GM12878 (cell line): Measurements from ENCODE around the gene PADI1. TPM values are rescaled to one million over a fixed set of nuclear protein-coding genes. Genes with fewer than 3 reads are reported as not detected.

Experiments
- ATAC-seq: fragments of 200-7000 bp; cut with Tn5 transposase; 3 replicates; pipeline ENCODE4 v1.9.1; 2020; ENCODE audit warnings: mild to moderate bottlenecking, moderate library complexity
- BruUV-seq: library from RNA; stranded (reverse); fragments of 400-500 nt; replicated peaks from 2 replicates; lab custom pipeline; 2021; lab: Mats Ljungman, UMichigan
- CTCF ChIA-PET: fragments of 300-600 bp; sonication (Branson Sonifier 250); formaldehyde crosslinking; extraction: SDS; loops from one replicate; lab custom pipeline; 2021; ENCODE audit warnings: inconsistent platforms; lab: Yijun Ruan, JAX
- POLR2A ChIA-PET: fragments of 350-600 bp; formaldehyde crosslinking; extraction: SDS; loops from one replicate; lab custom pipeline; 2021; ENCODE audit warnings: inconsistent platforms; lab: Charles Lee
- RAD21 ChIA-PET: fragments of 300-600 bp; sonication (Branson Sonifier 250); formaldehyde crosslinking; loops from one replicate; lab custom pipeline; 2023; ENCODE audit warnings: antibody characterized with exemption; ENCODE audit not compliant: unreplicated experiment; lab: Charles Lee
- SMC1A ChIA-PET: fragments of 300-600 bp; sonication (Branson Sonifier 250); formaldehyde crosslinking; loops from one replicate; lab custom pipeline; 2023; ENCODE audit not compliant: unreplicated experiment, uncharacterized antibody; lab: Charles Lee
- DNase-seq: peaks from one replicate; pipeline ENCODE4 v3.0.0-alpha.2; 2011; ENCODE audit warnings: low read depth, low spot score
- FAIRE-seq: peaks from 3 replicates; lab custom pipeline; 2011; peaks lifted over from hg19 to GRCh38; lab: Jason Lieb, UNC
- H2AFZ ChIP-seq: 2 replicates; pipeline ENCODE4 v1.6.0; 2011; ENCODE audit warnings: low read depth, low read length, control low read depth; ENCODE audit not compliant: control insufficient read depth
- H3K27ac ChIP-seq: 2 replicates; pipeline ENCODE4 v1.5.1; 2011; ENCODE audit warnings: control low read depth; ENCODE audit not compliant: control insufficient read depth, insufficient read depth
- H3K27me3 ChIP-seq, 2 experiments: replicated peaks in 1 of 2; 2 replicates each; pipeline versions ENCODE4 v1.6.0 to v1.6.1; 2011; ENCODE audit warnings: low read length in 1 of 2; ENCODE audit not compliant: control insufficient read depth in 2 of 2, insufficient read depth in 2 of 2
- H3K36me3 ChIP-seq, 2 experiments: 2 replicates each; pipeline ENCODE4 v1.5.1; 2011; ENCODE audit warnings: low read length in 1 of 2; ENCODE audit not compliant: control insufficient read depth in 2 of 2, insufficient read depth in 2 of 2
- H3K4me1 ChIP-seq: 2 replicates; pipeline ENCODE4 v1.6.1; 2011; ENCODE audit warnings: mild to moderate bottlenecking, low read length, moderate library complexity, mixed read lengths; ENCODE audit not compliant: control insufficient read depth, insufficient read depth
- H3K4me2 ChIP-seq: 2 replicates; pipeline ENCODE4 v1.6.0; 2011; ENCODE audit warnings: control low read depth; ENCODE audit not compliant: control insufficient read depth, insufficient read depth
- H3K4me3 ChIP-seq: fragments of 200-600 bp; sonication (generic); 2 replicates; pipeline ENCODE4 v1.5.1; 2016
- H3K79me2 ChIP-seq: 2 replicates; pipeline ENCODE4 v1.6.0; 2011; ENCODE audit warnings: low read length; ENCODE audit not compliant: control insufficient read depth, insufficient read depth
- H3K9ac ChIP-seq: 2 replicates; pipeline ENCODE4 v1.8.0; 2011; ENCODE audit warnings: low read length, control low read depth, mixed read lengths; ENCODE audit not compliant: control insufficient read depth, insufficient read depth
- H3K9me3 ChIP-seq: replicated peaks from 3 replicates; pipeline ENCODE4 v1.5.1; 2011; ENCODE audit warnings: mild to moderate bottlenecking, low read length; ENCODE audit not compliant: control insufficient read depth, insufficient read depth
- H4K20me1 ChIP-seq: 2 replicates; pipeline ENCODE4 v1.6.0; 2011; ENCODE audit not compliant: control insufficient read depth, insufficient read depth
- BMI1 ChIP-seq: fragments of 450-650 bp; IDR thresholded peaks from 2 replicates; pipeline ENCODE4 v1.6.1; 2016; ENCODE audit warnings: mild to moderate bottlenecking, moderate library complexity, borderline replicate concordance
- CREM ChIP-seq: IDR thresholded peaks from 2 replicates; pipeline ENCODE4 v1.6.1; 2014; ENCODE audit warnings: antibody characterized with exemption, low read depth
- ESRRA ChIP-seq: IDR thresholded peaks from 2 replicates; pipeline ENCODE4 v1.6.1; 2012; ENCODE audit warnings: mild to moderate bottlenecking, low read length, improper control_type of control experiment
- HCFC1 ChIP-seq: fragments of 150-350 bp; IDR thresholded peaks from 2 replicates; pipeline ENCODE4 v1.6.1; 2014; ENCODE audit warnings: low read length
- HDAC2 ChIP-seq: fragments of 200-600 bp; sonication (generic); IDR thresholded peaks from 2 replicates; pipeline ENCODE4 v1.6.1; 2017
- IRF5 ChIP-seq: fragments of 450-650 bp; IDR thresholded peaks from 2 replicates; pipeline ENCODE4 v1.6.1; 2017; ENCODE audit warnings: borderline replicate concordance
- MTA2 ChIP-seq: fragments of 450-650 bp; IDR thresholded peaks from 2 replicates; pipeline ENCODE4 v1.6.1; 2016; ENCODE audit warnings: low read depth, mild to moderate bottlenecking, moderate library complexity
- POLR2AphosphoS2 ChIP-seq: IDR thresholded peaks from 2 replicates; pipeline ENCODE4 v1.6.1; 2011; ENCODE audit warnings: low read depth, mild to moderate bottlenecking, low read length, improper control_type of control experiment, moderate library complexity
- ZNF592 ChIP-seq: fragments of 450-650 bp; IDR thresholded peaks from 2 replicates; pipeline ENCODE4 v1.6.1; 2017; ENCODE audit warnings: mild to moderate bottlenecking, moderate library complexity
- WGBS: methylation state at CpG from one replicate; pipeline ENCODE4 v1.1.6; 2016; ENCODE audit warnings: low lambda C conversion rate; ENCODE audit not compliant: insufficient replicate concordance, insufficient coverage; ENCODE audit errors: missing lambda C conversion rate; 5-methylcytosine and 5-hydroxymethylcytosine counted together
- in situ Hi-C: fragments of 300-500 bp; cut with MboI; formaldehyde crosslinking; loops from 9 replicates; pipeline ENCODE4 v1.14.3; 2018; ENCODE audit warnings: mixed read lengths
- intact Hi-C: fragments of 100-400 bp; cut with micrococcal nuclease; formaldehyde crosslinking; loops from one replicate; pipeline ENCODE4 v1.14.2; 2022; ENCODE audit not compliant: unreplicated experiment
- polyA plus RNA-seq, 11 experiments: library from polyadenylated mRNA; depleted of rRNA in 4 of 11; unstranded in 6 of 11; stranded (reverse) in 5 of 11; fragments of >200 nt; fragmentation: Nextera tagmentation in 4 of 11; fragmentation: Illumina TruSeq in 1 of 11; extraction: Ambion mirVana in 4 of 11; extraction: Trizol in 1 of 11; gene quantifications; 1 replicate in 1 of 11; 2 replicates in 10 of 11; pipeline versions ENCODE4 v1.2.1 to v1.2.3, GENCODE V29; 2011 to 2016; ENCODE audit warnings: inconsistent platforms in 2 of 11, missing spikeins in 2 of 11, low read depth in 1 of 11
- total RNA-seq, 4 experiments: library from RNA; depleted of rRNA in 3 of 4; stranded (reverse); fragments of >200 nt in 3 of 4; fragmentation: Illumina TruSeq in 1 of 4; extraction: Trizol in 1 of 4; gene quantifications; 2 replicates each; pipeline versions ENCODE4 v1.2.1 to v1.2.3, GENCODE V29; 2013 to 2021
- TF ChIP-seq, protein P1 (sequence below): IDR thresholded peaks from 2 replicates; pipeline ENCODE4 v1.6.1; 2012; ENCODE audit warnings: low read depth, low read length, improper control_type of control experiment
- TF ChIP-seq, protein P2 (sequence below): IDR thresholded peaks from 2 replicates; pipeline ENCODE4 v1.6.1; 2011; ENCODE audit warnings: low read depth, mild to moderate bottlenecking, low read length, moderate library complexity, borderline replicate concordance; ENCODE audit errors: extremely low read depth

Gene PADI1
- total and polyA plus RNA-seq, 10 of the 15 experiments (the other 5 are each of a cell fraction or from before 2014, with no cell fraction given): 0.05 TPM; not detected in 9

- TF ChIP-seq IRF5 (no peak), HCFC1 (no peak), HDAC2 (no peak), CREM (no peak), ESRRA (no peak)
Observed at GRCh38 chr1:17177651-17178050, 27.3 kb upstream of the PADI1 start (continued).

DNA sequence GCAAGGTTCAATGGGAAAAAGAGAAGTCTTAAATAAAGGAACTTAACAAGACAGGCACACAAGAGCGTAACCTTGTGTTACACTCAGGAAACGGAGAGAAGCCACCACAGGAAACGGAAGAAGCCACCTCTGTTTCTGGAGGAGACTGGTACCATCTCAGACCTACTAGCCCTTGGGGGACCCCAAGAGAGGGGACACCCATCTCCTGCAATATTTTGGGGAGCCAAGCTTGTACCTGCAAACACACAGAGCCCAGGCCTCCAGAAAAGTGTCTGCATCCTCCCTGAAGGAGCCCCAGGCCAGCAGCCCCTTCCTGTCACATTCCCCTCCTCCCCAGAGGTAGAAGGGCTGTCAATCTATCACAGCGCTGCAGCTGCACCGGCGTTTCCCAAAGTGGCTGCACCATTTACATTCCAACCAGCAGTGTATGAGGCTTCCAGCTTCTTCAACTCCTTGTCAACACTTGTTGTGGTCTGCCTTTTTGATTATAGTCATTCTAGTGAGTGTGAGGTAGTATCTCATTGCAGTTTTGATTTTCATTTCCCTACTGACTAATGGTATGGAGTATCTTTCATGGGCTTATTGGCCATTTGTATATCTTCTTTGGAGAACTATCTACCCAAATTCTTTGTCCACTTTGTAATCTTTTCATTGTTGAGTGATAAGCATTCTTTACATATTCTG lies 23.0 kb upstream of the PADI1 start:
- Histone ChIP-seq H3K27me3 (no peaks in the 10 kb centered on the region), H3K36me3 (no peaks in the 10 kb centered on the region), H3K79me2 (no peaks in the 10 kb centered on the region), H3K4me2 (no peak overlapping the region), H3K4me3 (no peak overlapping the region), H3K4me1 (no peaks in the 10 kb centered on the region), H2AFZ (no peak overlapping the region), H3K9ac (no peak overlapping the region), H3K9me3 (no peaks in the 10 kb centered on the region), H4K20me1 (no peaks in the 10 kb centered on the region), H3K27ac (no peak overlapping the region)
- CTCF ChIA-PET: no interaction called here
- SMC1A ChIA-PET: no interaction called here
- TF ChIP-seq, protein P1, sequence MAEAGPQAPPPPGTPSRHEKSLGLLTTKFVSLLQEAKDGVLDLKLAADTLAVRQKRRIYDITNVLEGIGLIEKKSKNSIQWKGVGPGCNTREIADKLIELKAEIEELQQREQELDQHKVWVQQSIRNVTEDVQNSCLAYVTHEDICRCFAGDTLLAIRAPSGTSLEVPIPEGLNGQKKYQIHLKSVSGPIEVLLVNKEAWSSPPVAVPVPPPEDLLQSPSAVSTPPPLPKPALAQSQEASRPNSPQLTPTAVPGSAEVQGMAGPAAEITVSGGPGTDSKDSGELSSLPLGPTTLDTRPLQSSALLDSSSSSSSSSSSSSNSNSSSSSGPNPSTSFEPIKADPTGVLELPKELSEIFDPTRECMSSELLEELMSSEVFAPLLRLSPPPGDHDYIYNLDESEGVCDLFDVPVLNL: no peak
- TF ChIP-seq IRF5: no peak
- TF ChIP-seq, protein P2, sequence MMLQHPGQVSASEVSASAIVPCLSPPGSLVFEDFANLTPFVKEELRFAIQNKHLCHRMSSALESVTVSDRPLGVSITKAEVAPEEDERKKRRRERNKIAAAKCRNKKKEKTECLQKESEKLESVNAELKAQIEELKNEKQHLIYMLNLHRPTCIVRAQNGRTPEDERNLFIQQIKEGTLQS: no peak
- no peak for TF ChIP-seq POLR2AphosphoS2
- TF ChIP-seq MTA2: no peak
- TF ChIP-seq BMI1: no peak
- TF ChIP-seq ZNF592: no peak
- in situ Hi-C loops: no loop called here
- intact Hi-C loops: no loop called here
- 45% methylated on average over 6 of the region's 6 CpGs for WGBS
- no peak for ATAC-seq
- no peak for DNase-seq
- RAD21 ChIA-PET: no interaction called here
- FAIRE-seq: no peak
- POLR2A ChIA-PET: no interaction called here
- no TSS peak for BruUV-seq
